HG03521 (cell line): ENCODE measurements around the gene KBTBD12.

Experiments used
- ATAC-seq: cut with Tn5 transposase; IDR thresholded peaks from one replicate; pipeline ENCODE4 v1.9.1; 2021; ENCODE audit warnings: mild to moderate bottlenecking, moderate library complexity; ENCODE audit not compliant: unreplicated experiment

KBTBD12 gene

DNA sequence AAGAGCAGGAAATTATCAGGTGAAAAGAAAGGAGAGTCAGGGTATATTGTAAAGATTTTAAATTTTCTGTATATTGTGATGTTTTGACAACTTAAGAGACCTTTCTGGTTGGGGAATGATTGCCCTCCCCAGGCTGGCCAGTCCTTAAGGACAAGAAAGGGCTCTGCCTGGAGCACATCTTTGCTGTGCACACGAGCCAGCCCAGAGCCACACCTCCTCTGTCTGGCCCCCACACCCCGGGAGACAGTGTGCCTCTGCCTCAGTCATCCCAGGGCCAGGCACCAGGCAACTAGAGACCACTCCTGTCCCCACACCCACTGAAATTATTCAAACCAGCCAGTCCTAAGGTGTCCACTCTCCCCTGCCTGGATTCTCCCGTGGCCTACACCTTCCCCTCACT, 67.1 kb downstream of the KBTBD12 start:
- no peak for ATAC-seq

DNA sequence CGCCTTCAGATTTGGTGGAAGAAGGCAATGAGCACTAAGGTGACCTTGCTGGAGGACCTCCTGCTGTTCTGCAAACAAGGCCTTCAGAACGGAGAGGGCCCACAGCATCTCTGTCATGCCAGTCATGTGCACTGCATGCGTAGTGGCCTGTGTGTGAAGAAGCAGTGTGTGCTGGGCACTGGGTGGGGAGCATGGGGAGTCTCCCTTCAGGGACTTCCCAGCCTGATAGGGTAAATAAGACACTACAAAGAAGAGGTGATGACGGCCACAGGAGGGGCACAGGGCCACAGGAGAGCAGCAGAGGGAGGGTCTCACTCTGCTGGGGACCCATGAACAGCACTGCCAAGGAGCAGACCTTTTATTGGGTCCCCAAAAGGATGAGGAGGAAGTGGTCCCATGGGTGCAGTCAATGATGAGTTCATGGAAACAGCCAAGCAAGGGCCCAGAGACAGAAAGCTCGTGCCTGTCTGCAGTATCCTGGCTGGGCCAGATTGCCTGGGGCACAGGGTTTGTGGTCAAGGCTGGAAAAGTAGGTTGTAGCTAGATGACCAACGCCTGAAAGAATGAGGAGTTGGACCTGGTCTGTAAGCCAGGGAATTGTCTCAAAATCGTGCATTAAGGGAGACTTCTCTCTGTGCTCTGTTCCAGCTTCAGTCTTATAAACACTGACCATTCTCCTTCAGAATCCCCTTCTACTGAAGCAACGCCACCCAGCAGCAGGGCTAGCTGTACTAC, 69.4 kb downstream of the KBTBD12 start:
- ATAC-seq = no peak

DNA sequence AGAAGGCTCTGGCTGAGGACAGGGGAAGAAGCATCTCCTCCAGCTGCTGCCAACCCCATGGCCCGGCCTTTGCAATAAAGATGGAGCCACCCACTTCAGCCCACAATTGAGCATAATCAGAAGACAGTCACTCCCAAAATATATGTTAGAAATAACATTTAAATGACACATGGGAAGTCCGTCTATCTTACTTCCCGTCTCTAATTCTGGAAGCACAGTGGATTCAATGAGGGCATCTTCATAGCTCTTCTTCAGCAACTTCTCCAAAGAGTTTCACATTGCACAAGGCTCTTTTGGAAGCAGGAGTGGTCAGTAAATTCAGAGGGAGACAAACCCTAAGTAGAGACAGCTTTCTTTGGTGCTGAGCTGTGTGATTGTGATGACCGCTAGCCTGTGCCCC, 70.2 kb downstream of the KBTBD12 start:
- ATAC-seq = no peak

DNA sequence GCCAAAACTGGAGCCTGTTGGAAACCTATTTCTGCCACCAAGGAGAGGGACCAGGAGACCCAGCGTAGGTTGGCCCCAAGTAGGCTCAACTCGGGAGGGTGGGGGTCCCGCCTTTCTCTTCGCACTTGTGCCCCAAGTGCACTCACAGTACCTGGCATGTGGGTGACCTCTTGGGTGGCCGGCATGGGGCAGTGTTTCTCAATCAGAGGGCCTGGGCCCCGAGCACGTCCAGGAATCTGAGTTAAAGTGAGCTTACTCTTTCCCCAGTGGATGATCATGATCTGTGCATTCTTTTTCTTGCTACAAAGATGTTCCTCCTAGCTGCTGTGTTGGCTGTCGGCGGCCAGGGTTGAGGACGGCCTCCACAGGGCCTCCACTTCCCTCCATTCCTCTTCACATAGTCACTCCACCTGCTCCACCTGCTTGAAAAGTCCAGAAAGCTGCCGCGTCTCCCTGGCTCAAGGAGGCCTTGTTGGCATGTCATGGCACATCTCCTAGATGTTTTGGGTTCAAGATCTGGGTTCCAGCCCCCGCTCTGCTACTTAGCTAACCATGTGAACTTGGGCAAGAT, 70.7 kb downstream of the KBTBD12 start:
- no peak for ATAC-seq

DNA sequence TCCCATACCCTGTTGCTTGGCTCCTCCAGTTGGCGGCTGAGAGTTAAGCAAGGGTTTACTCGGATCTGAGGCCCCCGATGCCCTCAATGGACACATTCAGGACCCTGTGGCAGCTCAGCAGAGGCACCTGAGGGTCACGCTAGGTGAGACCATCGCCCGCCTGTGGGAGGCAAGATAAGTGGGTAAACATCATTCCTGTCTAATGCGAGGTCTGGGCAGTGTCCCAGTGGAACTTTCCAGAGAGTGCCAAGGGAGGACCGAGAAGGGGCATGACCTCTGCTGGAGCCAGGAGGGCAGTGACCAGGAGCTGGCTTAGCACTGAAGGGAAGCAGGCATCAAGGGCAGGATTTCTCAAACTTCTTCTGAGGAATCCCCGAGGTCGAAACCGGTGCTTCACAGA, 71.8 kb downstream of the KBTBD12 start:
- no peak for ATAC-seq

DNA sequence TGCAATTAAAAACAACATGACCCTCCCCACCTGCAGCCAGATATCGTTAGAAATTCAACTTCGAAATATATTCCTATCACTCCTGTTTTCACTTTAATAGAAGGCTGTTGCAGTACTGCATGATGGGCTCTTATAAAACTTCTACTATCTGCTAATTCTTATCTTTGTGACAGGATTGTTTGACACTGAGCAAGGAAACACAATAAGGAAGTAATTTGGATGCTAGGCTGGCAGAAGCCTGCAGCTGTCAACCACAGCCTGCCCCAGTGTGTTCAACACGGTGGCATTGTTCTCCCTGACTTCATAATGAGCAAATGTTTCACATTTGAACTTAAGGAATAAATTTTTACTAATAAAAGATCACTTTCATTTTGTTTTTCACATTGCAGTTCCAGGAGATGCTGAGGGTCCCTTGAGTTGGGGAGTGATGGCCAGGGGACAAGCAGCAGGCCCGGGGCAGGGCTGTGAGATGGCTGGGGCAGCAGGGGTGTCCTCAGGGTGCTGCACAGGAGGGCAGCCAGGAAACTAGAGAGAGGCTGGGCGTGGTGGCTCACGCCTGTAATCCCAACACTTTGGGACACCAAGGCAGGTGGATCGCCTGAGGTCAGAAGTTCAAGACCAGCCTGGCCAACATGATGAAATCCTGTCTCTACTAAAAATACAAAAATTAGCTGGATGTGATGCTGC, 72.4 kb downstream of the KBTBD12 start:
- no peak for ATAC-seq

DNA sequence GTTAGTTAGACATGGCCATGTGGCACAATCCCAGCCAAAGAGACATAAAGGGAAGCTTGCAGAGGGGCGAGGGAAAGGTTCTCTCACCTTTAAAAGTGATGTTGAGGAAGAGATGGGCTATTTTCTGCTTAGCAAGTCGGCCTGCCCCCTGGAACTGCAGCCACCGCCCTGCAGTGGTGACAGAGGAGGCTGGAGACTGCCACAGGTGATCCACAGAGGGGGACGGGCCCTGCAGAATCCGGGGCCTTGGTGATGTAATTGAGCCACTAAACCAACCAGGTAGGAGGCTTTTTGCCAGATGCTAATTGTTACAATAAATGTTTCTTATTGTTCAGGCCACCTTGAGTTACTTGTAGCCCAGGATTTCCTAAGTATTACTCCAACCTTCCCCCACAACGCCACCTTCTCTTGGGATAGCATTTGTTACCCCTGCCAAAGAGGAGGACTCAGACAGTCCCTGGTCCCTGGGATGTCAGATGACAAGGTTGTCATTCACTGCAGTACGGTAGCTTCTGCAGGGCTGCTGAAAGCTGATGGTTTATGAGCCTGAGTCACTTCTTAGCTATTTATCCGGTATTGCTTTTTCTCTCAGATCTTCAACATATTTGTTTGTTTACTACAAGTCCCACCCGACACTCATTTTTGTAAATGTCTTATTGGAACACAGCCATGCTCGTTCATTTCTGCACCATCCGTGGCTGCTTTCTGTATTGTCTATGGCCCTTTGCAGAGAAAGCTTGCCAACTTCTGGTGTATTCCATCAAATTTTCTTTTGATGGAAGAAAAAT, 73.9 kb downstream of the KBTBD12 start:
- ATAC-seq = no peak

DNA sequence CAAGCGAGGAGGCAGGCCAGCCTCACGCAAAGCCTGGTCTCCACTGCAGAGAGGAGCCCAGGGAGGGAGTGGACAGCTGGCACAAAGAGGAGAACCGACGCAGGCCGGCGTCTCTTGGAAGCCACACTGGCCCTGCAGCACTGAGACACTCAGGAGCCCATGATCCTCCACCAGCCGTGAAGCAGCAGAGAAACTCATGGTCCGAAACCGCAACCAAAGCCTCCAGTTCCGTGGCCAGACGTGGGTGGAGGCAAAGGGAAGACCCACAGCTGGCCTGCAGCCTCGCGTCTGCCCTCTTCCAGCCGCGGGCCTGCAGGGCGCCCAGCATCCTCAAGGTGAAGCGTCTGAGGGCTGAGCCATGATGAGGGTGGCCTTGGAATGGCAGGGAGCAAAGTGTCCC, 75.0 kb downstream of the KBTBD12 start:
- no peak for ATAC-seq

DNA sequence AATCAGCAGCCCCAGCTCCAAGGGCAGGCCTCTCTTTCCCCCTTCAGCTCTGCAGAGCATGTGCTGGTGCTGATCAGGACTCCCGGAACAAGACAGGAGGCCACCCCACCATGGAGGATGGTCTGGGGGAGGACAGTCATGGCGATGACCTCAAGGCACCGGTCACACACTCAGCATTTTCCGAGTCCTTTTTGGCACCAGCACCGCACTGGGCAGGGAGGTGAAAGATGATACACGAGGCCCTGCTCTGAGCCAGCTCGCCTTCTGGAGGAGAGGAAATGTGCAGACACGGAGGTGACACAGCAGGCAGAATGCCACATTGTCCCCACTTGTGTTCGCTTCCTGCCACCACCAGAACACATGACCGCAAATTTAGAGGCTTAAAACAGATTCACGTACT, 75.4 kb downstream of the KBTBD12 start:
- no peak for ATAC-seq

DNA sequence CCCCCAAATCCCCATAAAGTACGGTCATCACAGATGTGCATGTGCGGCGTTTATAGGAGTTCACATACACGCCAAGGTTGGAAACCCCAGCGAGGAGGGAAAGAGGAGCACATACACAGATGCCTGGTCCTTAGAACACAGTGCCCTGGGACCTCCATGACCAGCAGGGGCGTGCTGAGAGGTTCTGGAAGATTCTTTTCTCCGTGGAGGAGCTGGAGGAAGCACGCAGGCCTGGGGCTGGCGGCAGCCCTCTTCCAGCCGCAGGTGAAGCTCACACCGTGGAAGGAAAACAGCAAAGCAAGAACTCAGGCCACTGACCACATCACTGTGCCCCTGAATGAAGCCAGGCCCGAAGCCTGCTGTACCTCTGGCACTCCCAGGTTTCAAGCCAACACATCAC, 76.2 kb downstream of the KBTBD12 start:
- no peak for ATAC-seq

DNA sequence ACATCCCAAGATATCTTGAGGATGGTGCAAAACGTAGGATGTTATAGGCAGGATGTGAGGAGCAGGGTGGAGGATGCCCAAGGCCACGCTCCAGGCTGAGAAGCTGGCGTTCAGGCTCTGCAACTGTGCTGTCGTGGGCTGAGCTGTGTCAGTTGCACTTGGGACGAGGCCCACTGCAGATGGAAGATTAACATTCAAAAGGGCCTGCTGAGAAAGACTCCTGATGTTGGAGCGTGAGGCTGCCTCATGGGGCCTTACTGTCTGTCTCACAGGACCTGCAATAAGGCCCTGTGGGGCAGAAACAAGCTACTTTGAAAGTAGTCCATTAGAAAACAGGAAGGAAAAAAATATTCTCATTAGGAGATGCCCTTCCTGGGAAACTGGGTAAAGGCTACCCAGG, 76.6 kb downstream of the KBTBD12 start:
- ATAC-seq = no peak

DNA sequence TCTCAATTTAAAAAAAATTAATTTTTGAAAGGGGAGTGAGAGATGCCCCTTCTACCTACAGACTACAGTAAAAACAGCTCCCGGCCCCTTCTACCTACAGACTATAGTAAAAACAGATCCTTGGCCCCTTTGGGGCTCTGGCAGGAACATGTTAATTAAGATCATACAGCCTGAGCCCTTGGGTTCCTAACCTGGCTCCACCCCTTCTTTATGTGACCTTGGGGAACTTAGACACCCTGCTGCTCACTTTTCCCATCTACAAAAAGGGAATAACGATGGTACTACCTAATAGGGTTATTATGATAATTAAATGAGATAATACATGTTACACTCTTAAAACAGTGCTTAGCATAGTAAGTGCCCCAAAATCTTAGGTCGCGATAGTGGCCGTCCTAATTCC, 77.1 kb downstream of the KBTBD12 start:
- ATAC-seq = no peak

DNA sequence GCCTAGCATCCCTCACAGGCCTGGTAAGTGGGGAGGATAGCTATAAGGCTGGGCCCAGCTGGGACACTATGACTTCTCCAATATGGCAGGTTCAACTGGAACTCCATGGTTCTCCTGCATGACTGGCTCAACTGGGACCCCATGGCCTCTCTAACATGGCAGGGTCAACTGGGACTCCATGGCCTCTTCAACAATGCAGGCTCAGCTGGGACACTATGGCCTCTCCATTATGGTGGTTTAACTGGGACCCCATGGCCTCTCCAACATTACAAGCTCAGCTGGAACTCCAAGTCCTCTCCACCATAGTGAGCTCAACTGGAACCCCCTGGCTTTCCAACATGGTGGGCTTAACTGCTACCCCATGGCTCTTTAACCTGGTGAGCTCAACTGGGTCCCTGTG, 79.0 kb downstream of the KBTBD12 start:
- no peak for ATAC-seq

DNA sequence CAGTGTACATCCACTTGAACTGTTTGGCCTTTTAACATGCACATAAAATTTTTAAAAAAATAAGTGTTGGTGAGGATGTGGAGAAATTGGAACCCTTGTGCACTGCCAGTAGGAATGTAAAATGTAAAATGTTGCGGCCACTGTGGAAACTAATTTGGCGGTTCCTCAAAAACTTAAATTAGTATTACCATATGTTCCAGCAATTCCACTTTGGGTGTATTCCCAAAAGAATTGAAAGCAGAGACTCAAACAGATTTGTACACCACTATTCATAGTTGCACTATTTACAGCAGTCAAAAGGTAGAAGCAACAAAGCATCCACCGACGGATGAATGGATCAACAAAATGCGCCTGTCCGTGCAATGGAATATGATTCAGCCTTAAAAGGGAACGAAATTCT, 82.0 kb downstream of the KBTBD12 start:
- ATAC-seq = no peak

DNA sequence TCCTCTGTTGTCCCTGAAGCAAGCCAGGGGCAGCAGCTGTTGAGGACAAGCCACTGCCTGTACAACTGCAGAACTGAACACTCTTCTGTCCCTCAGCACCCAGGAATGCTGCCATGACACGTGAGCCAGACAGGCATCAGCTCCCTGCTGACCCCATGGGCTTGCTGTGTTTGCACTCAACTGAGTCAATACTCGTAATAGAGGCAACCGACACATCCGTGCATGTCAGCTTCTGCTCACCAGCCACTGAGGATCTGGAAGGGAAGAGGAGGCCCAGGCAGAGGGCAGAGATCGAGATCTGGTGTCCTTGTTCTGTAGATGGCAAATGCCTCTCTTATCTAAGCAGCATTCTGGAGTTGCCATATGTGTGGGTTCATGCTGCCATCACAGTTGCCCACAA, 82.9 kb downstream of the KBTBD12 start:
- no peak for ATAC-seq

DNA sequence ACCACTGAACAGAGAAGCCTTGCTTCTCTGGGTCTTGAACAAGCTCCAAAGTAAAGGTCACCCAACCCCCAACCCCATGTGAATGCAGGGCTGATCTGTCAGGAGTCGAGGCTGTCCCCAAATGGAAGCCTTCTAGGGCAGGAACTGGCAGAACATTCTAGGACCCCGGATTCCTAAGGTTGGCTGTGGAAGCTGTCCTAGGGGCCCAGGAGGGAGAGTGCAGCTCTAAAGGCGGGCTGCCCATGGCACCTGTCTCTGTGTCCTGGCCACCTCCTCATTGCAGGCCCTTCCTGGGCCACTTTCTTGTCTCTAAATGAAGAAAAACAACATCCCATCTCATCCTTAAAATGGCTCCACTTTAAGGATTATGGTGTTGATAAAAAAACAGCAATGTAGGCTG, 83.6 kb downstream of the KBTBD12 start:
- no peak for ATAC-seq

DNA sequence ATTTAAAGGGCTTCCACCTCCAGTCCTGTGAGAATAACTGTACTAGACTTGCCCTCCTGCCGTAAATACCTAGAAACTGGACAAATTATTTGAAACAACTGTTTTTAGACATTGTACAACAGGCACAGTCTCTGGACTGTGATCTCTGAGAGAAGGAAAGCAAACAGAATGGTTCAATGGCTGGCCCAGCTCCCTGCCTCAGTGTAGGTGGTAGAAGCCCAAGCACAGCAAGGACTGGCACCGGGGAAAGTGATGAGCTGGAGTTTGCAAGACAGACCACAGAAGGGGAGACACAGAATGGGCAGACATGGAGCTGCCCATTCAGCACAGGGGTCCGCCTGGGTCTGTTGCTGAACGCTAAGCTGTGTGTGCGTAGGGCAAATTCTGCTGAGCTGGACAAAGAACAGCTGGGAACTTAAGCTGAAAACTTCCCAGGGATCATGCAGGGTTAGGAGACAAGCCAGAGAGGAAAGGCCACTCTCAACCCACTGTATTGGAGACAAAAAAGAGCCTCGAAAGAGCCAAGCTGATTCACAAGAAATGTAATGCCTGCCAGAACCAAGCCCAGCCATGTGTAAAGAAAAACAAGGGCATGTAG, 84.6 kb downstream of the KBTBD12 start:
- ATAC-seq = no peak

DNA sequence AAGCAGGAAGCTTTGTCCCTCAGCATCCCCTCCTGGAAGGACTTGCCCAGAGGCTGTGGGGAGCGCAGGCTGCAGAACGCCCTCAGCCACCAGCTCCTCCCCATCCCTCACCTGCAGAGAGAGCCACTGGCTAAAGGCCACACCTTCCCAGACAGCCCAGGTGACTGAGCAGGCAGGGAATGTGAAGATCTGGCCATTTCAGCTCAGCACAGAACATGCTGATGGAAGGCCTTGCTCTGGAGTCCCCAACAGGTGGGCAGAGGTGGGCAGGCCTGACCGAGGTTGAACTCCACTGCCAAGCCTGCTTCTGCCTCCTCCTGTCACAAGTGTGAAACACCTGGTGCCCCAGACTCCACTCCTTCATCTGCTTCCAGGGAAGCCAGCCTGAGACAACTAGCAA, 86.5 kb downstream of the KBTBD12 start:
- ATAC-seq = no peak

DNA sequence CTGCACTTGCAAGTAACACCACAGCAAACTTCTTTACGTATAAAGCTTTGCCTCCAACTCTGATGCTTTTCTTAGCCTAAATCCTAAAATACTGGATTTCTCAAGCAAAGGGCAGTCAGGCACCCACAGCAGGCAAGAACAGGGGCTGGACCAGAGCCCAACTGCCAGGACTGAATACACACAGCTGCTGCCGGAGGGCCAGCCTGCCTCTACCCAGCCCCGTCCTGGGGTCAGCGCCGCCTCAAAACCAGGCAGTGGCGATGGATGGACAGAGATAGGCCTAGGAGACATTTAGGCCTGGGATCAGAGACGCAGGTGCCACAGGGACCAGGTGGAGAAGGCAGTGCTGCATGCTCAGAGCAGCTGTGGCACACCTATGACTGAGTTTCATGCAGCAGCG, 89.6 kb downstream of the KBTBD12 start:
- no peak for ATAC-seq

DNA sequence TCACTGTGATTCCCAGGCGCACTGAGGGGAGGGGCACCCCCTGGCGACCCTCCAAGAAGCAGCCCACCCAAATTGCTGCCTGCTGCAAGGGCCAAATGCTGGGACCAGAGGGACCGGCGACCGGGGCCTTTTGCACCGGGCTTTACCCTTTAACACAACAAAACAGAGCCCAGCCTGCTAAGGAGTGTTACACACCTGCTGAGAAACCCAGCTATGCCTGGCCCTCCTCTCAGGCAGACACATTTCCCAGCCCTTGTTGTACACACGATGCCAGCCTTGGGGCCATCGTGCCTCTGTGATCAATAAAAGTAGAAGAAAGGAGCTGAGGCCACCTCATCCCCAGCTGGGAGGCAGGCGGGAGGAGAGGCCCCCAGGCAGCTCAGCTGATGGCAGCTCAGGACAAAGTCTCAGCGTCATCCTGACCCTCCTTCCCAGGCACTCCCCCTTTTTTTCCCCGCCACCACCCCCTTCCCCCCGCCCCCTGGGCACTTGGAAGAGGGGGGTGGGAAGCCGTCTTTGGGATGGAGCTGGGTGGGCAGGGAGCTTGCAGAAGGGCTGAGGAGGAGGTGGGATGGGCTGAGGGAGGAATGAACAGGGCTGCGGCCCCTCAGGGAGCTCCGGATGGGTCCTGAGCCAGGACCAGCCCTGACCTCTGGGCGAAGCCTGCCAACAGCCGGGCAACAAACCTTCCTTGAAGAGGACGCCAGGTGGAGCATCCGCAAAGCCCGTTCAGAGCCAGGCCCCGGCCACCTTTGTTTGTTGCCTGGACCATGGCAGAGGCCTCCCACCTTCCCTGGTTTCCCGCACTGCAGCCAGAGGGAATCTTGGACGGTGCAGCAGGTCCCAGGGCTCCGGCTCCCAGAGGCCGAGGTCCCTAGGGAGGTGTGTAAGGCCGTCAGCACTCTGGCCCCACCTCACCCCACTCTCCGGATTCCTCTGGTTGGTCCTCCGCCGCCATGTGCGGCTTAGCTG, 91.3 kb downstream of the KBTBD12 start:
- ATAC-seq = no peak
